ENCODE results near the gene FNDC5.

- no peak for TF ChIP-seq CTCF (IDR thresholded peaks at IDR 0.05 in 2 of 3, conservative IDR thresholded peaks at IDR 0.05 in 1 of 3; ENCODE audit: control insufficient read depth in 2 of 3, extremely low read depth in 1 of 3, insufficient read depth in 1 of 3, low read depth in 3 of 3, low read length in 3 of 3)
- TF ChIP-seq BCL11A (IDR thresholded peaks at IDR 0.05; ENCODE audit: low read depth, low read length) = no peak
- no peak for TF ChIP-seq CEBPZ (IDR thresholded peaks at IDR 0.05; ENCODE audit: low read depth, low read length)
- TF ChIP-seq YY1 (IDR thresholded peaks at IDR 0.05; ENCODE audit: low read depth, low read length) = no peak
- no peak for TF ChIP-seq SPI1 (IDR thresholded peaks at IDR 0.05; ENCODE audit: borderline replicate concordance, insufficient read depth, low read depth, low read length)
- TF ChIP-seq PAX8 (IDR thresholded peaks at IDR 0.05) = no peak
- no peak for TF ChIP-seq FOS (IDR thresholded peaks at IDR 0.05; ENCODE audit: borderline replicate concordance, extremely low read depth, insufficient read length)
- no peak for TF ChIP-seq IKZF1 (conservative IDR thresholded peaks at IDR 0.05)
- no peak for TF ChIP-seq DPF2 (IDR thresholded peaks at IDR 0.05)
- no peak for TF ChIP-seq REST (IDR thresholded peaks at IDR 0.05; ENCODE audit: low read depth, low read length)
- TF ChIP-seq CHD2 (IDR thresholded peaks at IDR 0.05; ENCODE audit: borderline replicate concordance, low read depth, low read length) = no peak
Measured at GRCh38 chr1:32898056-32898455, 27.3 kb upstream of the FNDC5 start.

Data from GM12878 (cell line).